K562 (cell line): ENCODE measurements around the gene FUBP3. TPM values are rescaled to one million over a fixed set of nuclear protein-coding genes. Genes with fewer than 3 reads are reported as not detected.
A peak's percentile ranks its signal among the peaks of the same experiment; 100 is the strongest.

Experiments
- ATAC-seq: fragments of 200-7000 bp; cut with Tn5 transposase; 3 replicates; pipeline ENCODE4 v1.9.1; 2020; ENCODE audit warnings: moderate library complexity
- BruUV-seq: library from RNA; stranded (reverse); fragments of 400-500 nt; replicated peaks from 2 replicates; lab custom pipeline; 2021; lab: Mats Ljungman, UMichigan
- CTCF ChIA-PET: fragments of 300-600 bp; formaldehyde crosslinking; extraction: SDS; loops from one replicate; lab custom pipeline; 2021; ENCODE audit warnings: low intra/inter-chr PET ratio; lab: Yijun Ruan, JAX
- POLR2A ChIA-PET: fragments of 300-600, 350-650 bp; sonication (Branson Sonifier 250); formaldehyde crosslinking; extraction: SDS; loops from one replicate; lab custom pipeline; 2021; ENCODE audit warnings: antibody characterized with exemption, inconsistent platforms; lab: Yijun Ruan, JAX
- DNase-seq, 4 experiments: peaks; one replicate each; pipeline versions ENCODE4 v3.0.0 to v3.0.0-alpha.2; 2011 to 2018; ENCODE audit warnings: low spot score in 3 of 4, mixed read lengths in 3 of 4; ENCODE audit errors: extremely low read depth in 1 of 4
- FAIRE-seq: peaks from 2 replicates; lab custom pipeline; 2011; peaks lifted over from hg19 to GRCh38; lab: Jason Lieb, UNC
- H2AFZ ChIP-seq: 2 replicates; pipeline ENCODE4 v1.6.0; 2011; ENCODE audit warnings: low read depth, low read length, control low read depth, inconsistent platforms
- H3K27ac ChIP-seq: fragments of 200-600 bp; 3 replicates; pipeline ENCODE4 v1.8.0; 2011; ENCODE audit warnings: low read depth, mild to moderate bottlenecking, control low read depth, inconsistent platforms, low read length, moderate library complexity, mixed read lengths; ENCODE audit errors: extremely low read depth
- H3K27me3 ChIP-seq, 2 experiments: fragments of 300-600 bp in 1 of 2; 2 replicates in 1 of 2; 3 replicates in 1 of 2; pipeline versions ENCODE4 v1.6.0 to v1.8.0; 2011; ENCODE audit warnings: inconsistent platforms in 2 of 2, low read length in 2 of 2, mild to moderate bottlenecking in 1 of 2, mixed read lengths in 1 of 2, moderate library complexity in 1 of 2; ENCODE audit not compliant: control insufficient read depth in 2 of 2, insufficient read depth in 2 of 2
- H3K36me3 ChIP-seq: fragments of 300-600 bp; 3 replicates; pipeline ENCODE4 v1.8.0; 2011; ENCODE audit warnings: mild to moderate bottlenecking, low read length, inconsistent platforms; ENCODE audit not compliant: control insufficient read depth, insufficient read depth
- H3K4me1 ChIP-seq, 2 experiments: fragments of 200-600 bp in 1 of 2; replicated peaks in 1 of 2; 2 replicates in 1 of 2; 3 replicates in 1 of 2; pipeline versions ENCODE4 v1.5.1 to v1.8.0; 2011; ENCODE audit warnings: inconsistent platforms in 2 of 2, low read length in 2 of 2, mild to moderate bottlenecking in 1 of 2, mixed read lengths in 1 of 2, moderate library complexity in 1 of 2; ENCODE audit not compliant: control insufficient read depth in 2 of 2, insufficient read depth in 2 of 2
- H3K4me2 ChIP-seq: 2 replicates; pipeline ENCODE4 v1.6.1; 2011; ENCODE audit warnings: low read length, control low read depth, inconsistent platforms, mixed read lengths; ENCODE audit not compliant: insufficient read depth
- H3K4me3 ChIP-seq: fragments of 200-600 bp; sonication (generic), shearing (Covaris generic); 2 replicates; pipeline ENCODE4 v1.5.1; 2016; ENCODE audit warnings: control low read depth, inconsistent platforms
- H3K79me2 ChIP-seq: fragments of 200-600 bp; 3 replicates; pipeline ENCODE4 v1.8.0; 2011; ENCODE audit warnings: low read length, inconsistent platforms; ENCODE audit not compliant: control insufficient read depth, insufficient read depth
- H3K9ac ChIP-seq, 2 experiments: 2 replicates each; pipeline versions ENCODE4 v1.6.0 to v1.6.1; 2011; ENCODE audit warnings: low read depth in 2 of 2, low read length in 2 of 2, control low read depth in 1 of 2, inconsistent platforms in 1 of 2, mild to moderate bottlenecking in 1 of 2, mixed read lengths in 1 of 2; ENCODE audit not compliant: insufficient read depth in 1 of 2
- H3K9me1 ChIP-seq: one replicate; pipeline ENCODE4 v1.6.0; 2011; ENCODE audit warnings: inconsistent platforms, mild to moderate bottlenecking, low read length, moderate library complexity; ENCODE audit not compliant: control insufficient read depth, insufficient read depth
- H3K9me3 ChIP-seq: replicated peaks from 2 replicates; pipeline ENCODE4 v1.5.1; 2011; ENCODE audit warnings: low read depth, low read length, inconsistent platforms; ENCODE audit not compliant: control insufficient read depth, insufficient read depth
- H4K20me1 ChIP-seq: replicated peaks from 2 replicates; pipeline ENCODE4 v1.6.1; 2011; ENCODE audit warnings: low read length, inconsistent platforms, mixed read lengths; ENCODE audit not compliant: control insufficient read depth, insufficient read depth
- GABPB1 ChIP-seq: sonication (generic); formaldehyde crosslinking; IDR thresholded peaks from 2 replicates; pipeline ENCODE4 v1.8.0; 2022; ENCODE audit warnings: mild to moderate bottlenecking, missing genetic modification reagents
- KDM1A ChIP-seq, 2 experiments: fragments of 450-650 bp; IDR thresholded peaks; 2 replicates each; pipeline ENCODE4 v1.6.1; 2016; ENCODE audit warnings: mild to moderate bottlenecking in 2 of 2
- LCOR ChIP-seq: sonication (generic); formaldehyde crosslinking; IDR thresholded peaks from 2 replicates; pipeline ENCODE4 v1.8.0; 2022; ENCODE audit warnings: mild to moderate bottlenecking, missing genetic modification reagents
- MNT ChIP-seq, 2 experiments: fragments of 450-650 bp; conservative IDR thresholded peaks; 2 replicates each; pipeline ENCODE4 v1.6.1; 2017; ENCODE audit warnings: mild to moderate bottlenecking in 2 of 2, moderate library complexity in 2 of 2
- NKRF ChIP-seq: fragments of 450-650 bp; IDR thresholded peaks from 2 replicates; pipeline ENCODE4 v1.6.1; 2016; ENCODE audit warnings: borderline replicate concordance
- PHF8 ChIP-seq: fragments of 200-600 bp; sonication (generic); IDR thresholded peaks from 2 replicates; pipeline ENCODE4 v1.6.1; 2012; ENCODE audit warnings: mixed run types, mild to moderate bottlenecking, inconsistent platforms, low read length, moderate library complexity, borderline replicate concordance
- RBFOX2 ChIP-seq: fragments of 200-400 bp; formaldehyde crosslinking; IDR thresholded peaks from 2 replicates; pipeline ENCODE4 v1.6.1; 2017; ENCODE audit warnings: low read depth, mild to moderate bottlenecking, low read length, moderate library complexity
- SIX5 ChIP-seq, 2 experiments: IDR thresholded peaks; 2 replicates each; pipeline ENCODE4 v1.6.1; 2011; ENCODE audit warnings: low read length in 2 of 2, borderline replicate concordance in 1 of 2, low read depth in 1 of 2, mild to moderate bottlenecking in 1 of 2, moderate library complexity in 1 of 2; ENCODE audit not compliant: insufficient read depth in 1 of 2
- TOE1 ChIP-seq, 2 experiments: fragments of 450-650 bp in 1 of 2; sonication (generic) in 1 of 2; formaldehyde crosslinking in 1 of 2; IDR thresholded peaks; 2 replicates each; pipeline versions ENCODE4 v1.7.1 to v1.8.0; 2016 to 2022; ENCODE audit warnings: borderline replicate concordance in 2 of 2, mild to moderate bottlenecking in 2 of 2, antibody characterized with exemption in 1 of 2, inconsistent platforms in 1 of 2, low read depth in 1 of 2, missing genetic modification reagents in 1 of 2, moderate library complexity in 1 of 2
- XRCC3 ChIP-seq: fragments of 450-650 bp; IDR thresholded peaks from 2 replicates; pipeline ENCODE4 v1.6.1; 2017; ENCODE audit warnings: mild to moderate bottlenecking, moderate library complexity
- ZFX ChIP-seq: sonication (generic); formaldehyde crosslinking; IDR thresholded peaks from 2 replicates; pipeline ENCODE4 v1.8.0; 2022; ENCODE audit warnings: mild to moderate bottlenecking, missing genetic modification reagents, moderate library complexity
- ZNF274 ChIP-seq: IDR thresholded peaks from 2 replicates; pipeline ENCODE4 v1.6.1; 2011; ENCODE audit warnings: low read depth, mild to moderate bottlenecking, low read length, moderate library complexity, borderline replicate concordance
- WGBS: fragments of 100-300 bp; shearing (Covaris generic); methylation state at CpG from one replicate; pipeline ENCODE4 v1.1.6; 2016; ENCODE audit warnings: low coverage, mixed read lengths; ENCODE audit not compliant: insufficient coverage; ENCODE audit errors: missing lambda C conversion rate; 5-methylcytosine and 5-hydroxymethylcytosine counted together
- in situ Hi-C: fragments of 300-500 bp; cut with MboI; formaldehyde crosslinking; loops from 4 replicates; pipeline ENCODE4 v1.15.0; 2018; ENCODE audit warnings: inconsistent platforms, mixed read lengths
- intact Hi-C: fragments of 100-400 bp; cut with micrococcal nuclease; formaldehyde crosslinking; loops from 2 replicates; pipeline ENCODE4 v1.14.2; 2022
- polyA plus RNA-seq, 8 experiments: library from polyadenylated mRNA; depleted of rRNA in 4 of 8; stranded (reverse) in 5 of 8; unstranded in 3 of 8; fragments of >200 nt; fragmentation: Nextera tagmentation in 2 of 8; fragmentation: Illumina TruSeq in 1 of 8; extraction: Ambion mirVana in 2 of 8; extraction: Trizol in 1 of 8; gene quantifications; 2 replicates each; pipeline versions ENCODE4 v1.2.1 to v1.2.3, GENCODE V29; 2011 to 2014; ENCODE audit warnings: inconsistent platforms in 1 of 8, missing spikeins in 1 of 8
- total RNA-seq, 7 experiments: library from RNA; depleted of rRNA in 6 of 7; stranded (reverse); fragments of >200 nt in 6 of 7; fragmentation: Illumina TruSeq in 2 of 7; extraction: Trizol in 2 of 7; gene quantifications; 2 replicates each; pipeline versions ENCODE4 v1.2.1 to v1.2.3, GENCODE V29; 2011 to 2021; ENCODE audit warnings: low replicate concordance in 1 of 7
- TF ChIP-seq, protein P1 (sequence below), 2 experiments: IDR thresholded peaks; 2 replicates each; pipeline ENCODE4 v1.6.1; 2011; ENCODE audit warnings: borderline replicate concordance in 1 of 2, control low read depth in 1 of 2, low read depth in 1 of 2, low read length in 1 of 2, mild to moderate bottlenecking in 1 of 2, mixed read lengths in 1 of 2, moderate library complexity in 1 of 2; ENCODE audit not compliant: insufficient read depth in 1 of 2, insufficient read length in 1 of 2, poor library complexity in 1 of 2, severe bottlenecking in 1 of 2; ENCODE audit errors: extremely low read depth in 1 of 2

FUBP3 gene
- total and polyA plus RNA-seq, 9 of the 15 experiments (the other 6 are each of a cell fraction or from before 2014, with no cell fraction given): 3.0 to 64.0 (median 48.1) TPM

DNA sequence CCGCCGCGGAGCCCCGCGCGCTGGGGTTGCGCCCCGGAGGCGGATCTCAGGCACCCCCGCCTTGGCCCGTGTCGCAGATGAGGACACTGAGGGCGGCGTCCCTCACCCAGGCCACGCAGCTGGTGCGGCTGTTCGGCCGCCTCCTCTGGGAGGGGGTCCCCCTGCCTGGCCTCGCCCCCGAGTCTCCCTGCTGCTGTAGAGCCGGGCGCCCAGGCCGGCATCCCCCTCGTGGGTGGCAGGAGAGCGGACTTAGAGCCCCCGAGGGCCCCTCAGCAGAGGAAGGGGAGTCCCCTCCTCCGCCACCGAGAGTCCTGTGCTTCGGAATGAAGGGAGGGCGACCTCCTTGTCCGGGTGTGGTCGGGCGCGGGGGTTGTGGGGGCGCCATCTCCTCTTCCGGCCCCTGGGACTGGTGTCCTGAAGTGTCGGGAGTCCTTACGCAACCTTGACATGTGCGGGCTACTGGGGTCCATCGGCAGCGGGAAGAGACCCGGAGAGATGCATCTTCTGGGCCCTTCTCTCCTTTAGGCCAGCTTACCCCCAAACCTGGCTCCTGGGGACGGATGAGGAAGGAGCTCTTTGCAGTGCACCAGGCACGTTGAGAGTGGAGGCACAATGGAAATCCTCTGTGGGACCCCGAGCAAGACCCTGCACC, 102.5 kb downstream of the FUBP3 start:
- intact Hi-C loops: loop anchor here (1.0 to 5.0 kb wide), 3 partner anchors 40 to 221 kb away; no protein-coding TSS in a partner anchor
- peak overlapping the region; percentile 88 for H2AFZ ChIP-seq
- H3K9me3 ChIP-seq: no peaks in the 10 kb centered on the region
- H3K27ac ChIP-seq: 0 out of 3 replicates have a peak overlapping the region, but pooled peaks have one; percentile 50
- no peaks in the 10 kb centered on the region for H3K79me2 ChIP-seq
- no peaks in the 10 kb centered on the region for H4K20me1 ChIP-seq
- CTCF ChIA-PET: interaction anchor here (1.9 to 4.9 kb wide), 2 partner anchors 201 to 219 kb away, joined by 6 to 105 read pairs; no protein-coding TSS in a partner anchor
- POLR2A ChIA-PET: interaction anchor here (0.6 to 2.2 kb wide), 8 partner anchors 12 to 228 kb away, joined by 3 to 11 read pairs (median 4); partner anchors contain the start of gene EXOSC2
- BruUV-seq: no TSS peak
- H3K9ac ChIP-seq: peak overlapping the region; percentile 24 to 93; a peak in 3 of 4 replicates
- 2% methylated on average over 22 of the region's 45 CpGs for WGBS
- H3K4me3 ChIP-seq: peak overlapping the region; percentile 66
- H3K27me3 ChIP-seq: peaks cover 2 to 15% of the 10 kb centered on the region in 2 experiments; a peak in 3 of 5 replicates
- no peaks in the 10 kb centered on the region for H3K36me3 ChIP-seq
- in situ Hi-C loops: loop anchor here (25.0 kb wide), 1 partner anchor 545 kb away; no protein-coding TSS in a partner anchor
- peak overlapping the region; percentile 79 for H3K4me2 ChIP-seq
- ATAC-seq (peak; percentile 70), FAIRE-seq (peak; percentile 19), DNase-seq (peak in 1 of 4 experiments; percentile 43)
- H3K4me1 ChIP-seq: peaks cover 8 to 19% of the 10 kb centered on the region in 2 experiments; a peak in 4 of 5 replicates
- H3K9me1 ChIP-seq: no peaks in the 10 kb centered on the region
- TF ChIP-seq NKRF: peak; percentile 24; the same call in 1 of the 2 replicates
- 0 out of 2 replicates have a peak, but pooled peaks have one; percentile 10 for TF ChIP-seq GABPB1 (CRISPR knock-in tag)
- peak; percentile 51; the same call in 1 of the 2 replicates for TF ChIP-seq LCOR (CRISPR knock-in tag)
- TF ChIP-seq SIX5 (IDR thresholded peaks at IDR 0.05; ENCODE audit: borderline replicate concordance in 1 of 2, insufficient read depth in 1 of 2, low read depth in 1 of 2, low read length in 2 of 2): no peak
- TF ChIP-seq ZNF274: no peak
- TF ChIP-seq TOE1 (IDR thresholded peaks at IDR 0.05; ENCODE audit: borderline replicate concordance): no peak
- TF ChIP-seq TOE1 (CRISPR knock-in tag; IDR thresholded peaks at IDR 0.05; ENCODE audit: borderline replicate concordance, low read depth): no peak
- TF ChIP-seq MNT (conservative IDR thresholded peaks at IDR 0.05): 0 out of 4 replicates have a peak, but pooled peaks of 1 of the 2 experiments have one; percentile 38
- TF ChIP-seq ZFX (CRISPR knock-in tag): peak; percentile 62
- TF ChIP-seq, protein P1, sequence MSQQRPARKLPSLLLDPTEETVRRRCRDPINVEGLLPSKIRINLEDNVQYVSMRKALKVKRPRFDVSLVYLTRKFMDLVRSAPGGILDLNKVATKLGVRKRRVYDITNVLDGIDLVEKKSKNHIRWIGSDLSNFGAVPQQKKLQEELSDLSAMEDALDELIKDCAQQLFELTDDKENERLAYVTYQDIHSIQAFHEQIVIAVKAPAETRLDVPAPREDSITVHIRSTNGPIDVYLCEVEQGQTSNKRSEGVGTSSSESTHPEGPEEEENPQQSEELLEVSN (IDR thresholded peaks at IDR 0.05; ENCODE audit: borderline replicate concordance in 1 of 2, extremely low read depth in 1 of 2, insufficient read depth in 1 of 2, insufficient read length in 1 of 2, low read depth in 1 of 2, low read length in 1 of 2, poor library complexity in 1 of 2, severe bottlenecking in 1 of 2): peak in 1 of 2 experiments; percentile 43
- no peak for TF ChIP-seq XRCC3
- peak; percentile 60 for TF ChIP-seq RBFOX2
- peak; percentile 32; the same call in 1 of the 2 replicates for TF ChIP-seq PHF8
- TF ChIP-seq KDM1A (IDR thresholded peaks at IDR 0.05): 0 out of 4 replicates have a peak, but pooled peaks of 1 of the 2 experiments have one; percentile 26
